H1 (cell line): ENCODE data around the gene CCT5. TPM values are rescaled to one million over a fixed set of nuclear protein-coding genes. Genes with fewer than 3 reads are reported as not detected.

Experiments used
- BCL11A ChIP-seq, 2 experiments: IDR thresholded peaks; one replicate each; pipeline ENCODE4 v1.6.1; 2011; ENCODE audit warnings: low read depth in 2 of 2, low read length in 2 of 2, mild to moderate bottlenecking in 2 of 2
- MAFK ChIP-seq: IDR thresholded peaks from 2 replicates; pipeline ENCODE4 v1.6.1; 2012; ENCODE audit warnings: low read depth, mild to moderate bottlenecking, improper control_type of control experiment, low read length
- PHF8 ChIP-seq: fragments of 200-600 bp; sonication (generic); conservative IDR thresholded peaks from 2 replicates; pipeline ENCODE4 v1.7.1; 2012; ENCODE audit warnings: low read depth, mild to moderate bottlenecking, inconsistent platforms, low read length, moderate library complexity
- SP2 ChIP-seq: IDR thresholded peaks from 2 replicates; pipeline ENCODE4 v1.6.1; 2012; ENCODE audit warnings: mild to moderate bottlenecking, low read length, inconsistent platforms
- USF2 ChIP-seq: IDR thresholded peaks from 2 replicates; pipeline ENCODE4 v1.6.1; 2011; ENCODE audit warnings: low read length, improper control_type of control experiment
- polyA plus RNA-seq, 7 experiments: library from polyadenylated mRNA; depleted of rRNA in 3 of 7; stranded (reverse) in 5 of 7; unstranded in 2 of 7; fragments of >200 nt in 5 of 7; fragments of 200-250 nt in 2 of 7; gene quantifications; 1 replicate in 5 of 7; 2 replicates in 1 of 7; 4 replicates in 1 of 7; pipeline versions ENCODE4 v1.2.1 to v1.2.3, GENCODE V29; 2011 to 2013; ENCODE audit warnings: missing spikeins in 2 of 7, mixed read lengths in 2 of 7
- total RNA-seq: library from RNA; stranded (reverse); fragmentation: NEBNext Ultra II Directional; extraction: Animal tissue kit (Norgen Biotek cat#: 25700); gene quantifications from 2 replicates; pipeline ENCODE4 v1.2.1, GENCODE V29; 2021

The CCT5 gene
- total and polyA plus RNA-seq, 2 of the 8 experiments (the other 6 are each of a cell fraction or from before 2014, with no cell fraction given), result 425 to 549 TPM

DNA sequence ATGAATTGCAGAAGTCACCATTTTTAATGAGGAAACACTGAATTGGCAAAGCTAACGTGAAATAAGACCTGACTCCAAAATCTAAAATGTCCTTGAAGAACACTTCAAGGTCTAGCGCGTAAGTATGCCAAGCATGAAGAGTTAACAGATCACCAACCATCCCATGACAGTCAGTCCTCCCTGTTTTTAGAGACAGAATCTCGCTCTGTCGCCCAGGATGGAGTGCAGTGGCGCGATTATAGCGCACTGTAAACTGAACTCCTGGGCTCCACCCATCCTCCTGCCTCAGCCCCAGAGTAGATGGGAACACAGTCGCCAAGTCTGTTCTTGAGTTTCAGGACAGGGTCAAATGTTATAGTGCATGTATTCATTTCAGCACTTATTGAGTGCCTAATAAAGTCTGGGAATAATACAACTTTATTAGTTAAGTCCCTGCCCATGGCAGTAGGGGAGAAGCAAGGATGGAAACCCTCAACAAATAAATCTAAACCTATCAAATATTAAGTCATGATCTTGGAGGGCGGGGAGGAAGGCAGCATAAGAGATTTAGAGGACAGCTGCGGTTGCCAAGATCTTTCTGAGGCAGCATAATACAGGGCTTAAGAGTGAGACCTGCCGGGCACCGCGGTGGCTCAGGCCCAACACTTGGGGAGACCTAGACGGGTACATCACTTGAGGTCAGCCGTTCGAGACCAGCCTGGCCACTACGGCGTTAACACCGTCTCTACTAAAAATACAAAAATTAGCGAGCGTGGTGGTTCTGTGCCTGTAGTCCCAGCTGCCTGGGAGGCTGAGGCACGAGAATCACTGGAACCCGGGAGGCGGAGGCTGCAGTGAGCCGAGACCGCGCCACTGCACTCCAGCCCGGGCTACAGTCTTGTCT lies 1.5 kb upstream of the CCT5 start (continued):
- TF ChIP-seq USF2 (no peak), MAFK (no peak), BCL11A (IDR thresholded peaks at IDR 0.05; ENCODE audit: low read depth in 2 of 2, low read length in 2 of 2) (no peak), SP2 (no peak), PHF8 (no peak)
